HepG2 (cell line): ENCODE results near the gene TUT4. TPM values are rescaled to one million over a fixed set of nuclear protein-coding genes. Genes with fewer than 3 reads are reported as not detected.

Experiments used
- ATAC-seq: fragments of 200-7000 bp; cut with Tn5 transposase; 3 replicates; pipeline ENCODE4 v1.9.1; 2020; ENCODE audit warnings: mild to moderate bottlenecking, moderate library complexity
- BruUV-seq: library from RNA; stranded (reverse); fragments of 400-500 nt; replicated peaks from 2 replicates; lab custom pipeline; 2021; lab: Mats Ljungman, UMichigan
- CTCF ChIA-PET: fragments of 300-600 bp; formaldehyde crosslinking; extraction: SDS; loops from one replicate; lab custom pipeline; 2021; ENCODE audit warnings: low total read pairs, inconsistent platforms, low intra/inter-chr PET ratio; lab: Yijun Ruan, JAX
- POLR2A ChIA-PET: fragments of 350-600 bp; sonication (Branson Sonifier 250); formaldehyde crosslinking; loops from one replicate; lab custom pipeline; 2020; ENCODE audit warnings: antibody characterized with exemption, inconsistent platforms; lab: Yijun Ruan, JAX
- DNase-seq: peaks from one replicate; pipeline ENCODE4 v3.0.0-alpha.2; 2015; ENCODE audit warnings: low spot score
- FAIRE-seq: peaks from 3 replicates; lab custom pipeline; 2011; peaks lifted over from hg19 to GRCh38; lab: Jason Lieb, UNC
- H2AFZ ChIP-seq: one replicate; pipeline ENCODE4 v1.6.1; 2011; ENCODE audit warnings: low read length, inconsistent platforms
- H3K27ac ChIP-seq: fragments of 300-600 bp; 3 replicates; pipeline ENCODE4 v1.8.0; 2011; ENCODE audit warnings: mixed run types, mild to moderate bottlenecking, mixed read lengths, low read length, inconsistent platforms; ENCODE audit not compliant: insufficient read depth; ENCODE audit errors: extremely low read length
- H3K27me3 ChIP-seq, 2 experiments: fragments of 200-600 bp in 1 of 2; 2 replicates in 1 of 2; 3 replicates in 1 of 2; pipeline versions ENCODE4 v1.6.0 to v1.8.0; 2011; ENCODE audit warnings: low read length in 2 of 2, mild to moderate bottlenecking in 2 of 2, moderate library complexity in 2 of 2, inconsistent platforms in 1 of 2; ENCODE audit not compliant: insufficient read depth in 2 of 2, control insufficient read depth in 1 of 2
- H3K36me3 ChIP-seq, 2 experiments: fragments of 200-600 bp in 1 of 2; replicated peaks in 1 of 2; 2 replicates in 1 of 2; 3 replicates in 1 of 2; pipeline versions ENCODE4 v1.5.1 to v1.8.0; 2011; ENCODE audit warnings: low read length in 2 of 2, inconsistent platforms in 1 of 2; ENCODE audit not compliant: insufficient read depth in 2 of 2, control insufficient read depth in 1 of 2
- H3K4me1 ChIP-seq: 2 replicates; pipeline ENCODE4 v1.5.1; 2012; ENCODE audit warnings: low read length, inconsistent platforms; ENCODE audit not compliant: insufficient read depth
- H3K4me2 ChIP-seq: 2 replicates; pipeline ENCODE4 v1.6.0; 2011; ENCODE audit warnings: low read depth, low read length, inconsistent platforms
- H3K4me3 ChIP-seq, 3 experiments: fragments of 200-600 bp in 1 of 3; sonication (generic), shearing (Covaris generic) in 1 of 3; replicated peaks in 1 of 3; 2 replicates each; pipeline ENCODE4 v1.5.1; 2011 to 2016; ENCODE audit warnings: low read length in 3 of 3, inconsistent platforms in 2 of 3, low read depth in 2 of 3, mild to moderate bottlenecking in 2 of 3, control low read depth in 1 of 3, mixed read lengths in 1 of 3; ENCODE audit not compliant: insufficient read depth in 1 of 3
- H3K79me2 ChIP-seq: one replicate; pipeline ENCODE4 v1.6.1; 2011; ENCODE audit warnings: low read length, inconsistent platforms; ENCODE audit not compliant: insufficient read depth
- H3K9ac ChIP-seq: 2 replicates; pipeline ENCODE4 v1.6.0; 2011; ENCODE audit warnings: mild to moderate bottlenecking, low read depth, low read length, inconsistent platforms; ENCODE audit not compliant: insufficient read depth
- H3K9me3 ChIP-seq: 2 replicates; pipeline ENCODE4 v1.5.1; 2012; ENCODE audit warnings: mild to moderate bottlenecking, low read length
- H4K20me1 ChIP-seq: 2 replicates; pipeline ENCODE4 v1.6.0; 2011; ENCODE audit warnings: inconsistent platforms, mild to moderate bottlenecking, low read length, moderate library complexity; ENCODE audit not compliant: insufficient read depth
- ATF1 ChIP-seq: IDR thresholded peaks from 2 replicates; pipeline ENCODE4 v1.6.1; 2016; ENCODE audit warnings: mild to moderate bottlenecking, control low read depth
- DNMT3B ChIP-seq: conservative IDR thresholded peaks from 2 replicates; pipeline ENCODE4 v1.6.1; 2016; ENCODE audit warnings: missing biosample characterization, control low read depth
- MXI1 ChIP-seq: IDR thresholded peaks from 3 replicates; pipeline ENCODE4 v1.6.1; 2012; ENCODE audit warnings: low read depth, low read length, inconsistent platforms, borderline replicate concordance
- NFRKB ChIP-seq: fragments of 450-650 bp; IDR thresholded peaks from 2 replicates; pipeline ENCODE4 v1.6.1; 2017
- NRL ChIP-seq: sonication (generic); formaldehyde crosslinking; IDR thresholded peaks from 2 replicates; pipeline ENCODE4 v1.5.0; 2020; ENCODE audit warnings: missing genetic modification reagents, mild to moderate bottlenecking, moderate library complexity, borderline replicate concordance
- PHF21A ChIP-seq: sonication (generic); formaldehyde crosslinking; IDR thresholded peaks from 2 replicates; pipeline ENCODE4 v1.5.0; 2020; ENCODE audit warnings: mild to moderate bottlenecking, missing genetic modification reagents
- PITX1 ChIP-seq: sonication (generic); formaldehyde crosslinking; IDR thresholded peaks from 2 replicates; pipeline ENCODE4 v1.5.1; 2020; ENCODE audit warnings: mild to moderate bottlenecking, missing genetic modification reagents
- PRDM15 ChIP-seq: sonication (generic); formaldehyde crosslinking; IDR thresholded peaks from 2 replicates; pipeline ENCODE4 v1.4.0; 2020; ENCODE audit warnings: missing genetic modification reagents
- SRSF1 ChIP-seq: fragments of 200-400 bp; formaldehyde crosslinking; optimal IDR thresholded peaks from 2 replicates; pipeline ENCODE3; 2017; ENCODE audit warnings: mild to moderate bottlenecking, low read depth, low read length, moderate library complexity
- TARDBP ChIP-seq: sonication (generic); formaldehyde crosslinking; IDR thresholded peaks from 2 replicates; pipeline ENCODE4 v1.8.0; 2022; ENCODE audit warnings: mild to moderate bottlenecking, missing genetic modification reagents
- ZNF232 ChIP-seq: sonication (generic); formaldehyde crosslinking; IDR thresholded peaks from 2 replicates; pipeline ENCODE4 v1.4.0; 2020; ENCODE audit warnings: missing genetic modification reagents, borderline replicate concordance
- ZNF235 ChIP-seq: sonication (generic); formaldehyde crosslinking; IDR thresholded peaks from 2 replicates; pipeline ENCODE4 v1.8.1; 2023; ENCODE audit warnings: mild to moderate bottlenecking, missing genetic modification reagents, borderline replicate concordance
- WGBS: methylation state at CpG from one replicate; pipeline ENCODE4 v1.1.6; 2017; ENCODE audit warnings: low lambda C conversion rate; 5-methylcytosine and 5-hydroxymethylcytosine counted together
- in situ Hi-C: cut with HindIII; loops from 2 replicates; pipeline ENCODE4 v1.10.0; 2017; ENCODE audit warnings: low pct_unique_long_range_greater_than_20kb; ENCODE audit not compliant: extremely low pct_ligation_motif_present
- intact Hi-C: fragments of 100-400 bp; cut with micrococcal nuclease; formaldehyde crosslinking; loops from one replicate; pipeline ENCODE4 v1.10.0; 2022; ENCODE audit not compliant: unreplicated experiment
- polyA plus RNA-seq, 8 experiments: library from polyadenylated mRNA; depleted of rRNA in 3 of 8; stranded (reverse) in 7 of 8; unstranded in 1 of 8; fragments of >200 nt; fragmentation: Illumina TruSeq in 4 of 8; extraction: Trizol in 4 of 8; gene quantifications; 2 replicates each; pipeline versions ENCODE4 v1.2.1 to v1.2.3, GENCODE V29; 2011 to 2016; ENCODE audit warnings: low read depth in 4 of 8, missing spikeins in 1 of 8, mixed read lengths in 1 of 8; ENCODE audit not compliant: insufficient read depth in 1 of 8
- total RNA-seq, 5 experiments: library from RNA; depleted of rRNA; stranded (reverse); fragments of >200 nt; fragmentation: Illumina TruSeq; extraction: Trizol; gene quantifications; 2 replicates each; pipeline ENCODE4 v1.2.3, GENCODE V29; 2016; ENCODE audit warnings: low read depth in 1 of 5
- TF ChIP-seq, protein P1 (sequence below): sonication (generic); formaldehyde crosslinking; IDR thresholded peaks from 2 replicates; pipeline ENCODE4 v1.5.0; 2020; ENCODE audit warnings: missing genetic modification reagents, mild to moderate bottlenecking, borderline replicate concordance
- TF ChIP-seq, protein P2 (sequence below): sonication (generic); formaldehyde crosslinking; IDR thresholded peaks from 2 replicates; pipeline ENCODE4 v1.4.0; 2020; ENCODE audit warnings: missing genetic modification reagents, low read depth, mild to moderate bottlenecking, borderline replicate concordance

Gene TUT4
- total and polyA plus RNA-seq, 2 of the 13 experiments (the other 11 are each of a cell fraction or from before 2014, with no cell fraction given) = 44.7 to 53.5 TPM

- H3K36me3 ChIP-seq = peaks cover 26 to 71% of the 10 kb centered on the region in 2 experiments
- POLR2A ChIA-PET = no interaction called here
- no peaks in the 10 kb centered on the region for H3K4me1 ChIP-seq
- no peaks in the 10 kb centered on the region for H4K20me1 ChIP-seq
- no peak for DNase-seq
- BruUV-seq = TSS peak; percentile 28
- no peak overlapping the region for H3K27ac ChIP-seq
- H3K9ac ChIP-seq = no peak overlapping the region
- intact Hi-C loops (no loop called here), in situ Hi-C loops (no loop called here)
- H3K9me3 ChIP-seq = no peaks in the 10 kb centered on the region
- no peaks in the 10 kb centered on the region for H3K79me2 ChIP-seq
- H2AFZ ChIP-seq = no peak overlapping the region
- no peak overlapping the region for H3K4me2 ChIP-seq
- CTCF ChIA-PET = no interaction called here
- TF ChIP-seq, protein P1, sequence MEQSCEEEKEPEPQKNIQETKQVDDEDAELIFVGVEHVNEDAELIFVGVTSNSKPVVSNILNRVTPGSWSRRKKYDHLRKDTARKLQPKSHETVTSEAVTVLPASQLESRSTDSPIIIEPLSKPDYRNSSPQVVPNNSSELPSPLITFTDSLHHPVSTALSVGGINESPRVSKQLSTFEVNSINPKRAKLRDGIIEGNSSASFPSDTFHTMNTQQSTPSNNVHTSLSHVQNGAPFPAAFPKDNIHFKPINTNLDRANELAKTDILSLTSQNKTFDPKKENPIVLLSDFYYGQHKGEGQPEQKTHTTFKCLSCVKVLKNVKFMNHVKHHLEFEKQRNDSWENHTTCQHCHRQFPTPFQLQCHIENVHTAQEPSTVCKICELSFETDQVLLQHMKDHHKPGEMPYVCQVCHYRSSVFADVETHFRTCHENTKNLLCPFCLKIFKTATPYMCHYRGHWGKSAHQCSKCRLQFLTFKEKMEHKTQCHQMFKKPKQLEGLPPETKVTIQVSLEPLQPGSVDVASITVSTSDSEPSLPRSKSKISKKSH = no peak
- TF ChIP-seq NRL (CRISPR knock-in tag) = no peak
- no peak for TF ChIP-seq NFRKB
- TF ChIP-seq, all 625 proteins: peak for 0
- 95% methylated on average over 2 of the region's 2 CpGs for WGBS
- no peak for ATAC-seq
- H3K4me3 ChIP-seq = no peak overlapping the region
- FAIRE-seq = no peak
- H3K27me3 ChIP-seq = no peaks in the 10 kb centered on the region
These were observed 136.1 kb downstream of the TUT4 start for GRCh38 chr1:52416811-52417210.

DNA sequence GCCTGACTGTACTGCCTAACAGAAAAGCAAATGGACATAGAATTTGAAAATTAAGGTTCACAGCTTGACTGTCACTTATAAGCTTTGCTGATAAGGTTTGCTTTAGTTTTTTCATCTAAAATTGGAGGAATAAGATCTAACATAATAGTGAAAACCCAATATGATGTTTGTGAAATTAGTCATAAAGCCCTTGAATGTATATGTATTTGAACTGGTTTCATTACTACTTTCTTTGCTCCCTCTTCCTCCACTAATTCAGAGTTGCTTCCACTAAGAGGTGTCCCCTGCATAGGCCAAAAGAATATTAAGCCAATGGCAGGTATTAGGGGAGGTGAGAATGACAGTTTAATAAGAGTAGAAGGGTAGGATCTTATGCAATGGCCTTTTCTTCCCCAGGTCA, 137.9 kb downstream of the TUT4 start:
- no peak for FAIRE-seq
- CTCF ChIA-PET = no interaction called here
- TF ChIP-seq, protein P2, sequence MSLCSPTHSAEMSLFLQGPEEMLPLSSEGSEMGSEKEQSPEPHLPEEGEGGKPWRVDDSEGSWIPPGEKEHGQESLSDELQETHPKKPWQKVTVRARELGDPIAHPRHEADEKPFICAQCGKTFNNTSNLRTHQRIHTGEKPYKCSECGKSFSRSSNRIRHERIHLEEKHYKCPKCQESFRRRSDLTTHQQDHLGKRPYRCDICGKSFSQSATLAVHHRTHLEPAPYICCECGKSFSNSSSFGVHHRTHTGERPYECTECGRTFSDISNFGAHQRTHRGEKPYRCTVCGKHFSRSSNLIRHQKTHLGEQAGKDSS (CRISPR knock-in tag) = no peak
- TF ChIP-seq ZNF235 (CRISPR knock-in tag) (no peak), MXI1 (no peak), DNMT3B (CRISPR knock-in tag) (no peak), PRDM15 (no peak), ATF1 (CRISPR knock-in tag) (no peak), TARDBP (CRISPR knock-in tag) (no peak), ZNF232 (CRISPR knock-in tag) (no peak), SRSF1 (no peak), PHF21A (CRISPR knock-in tag) (no peak), PITX1 (CRISPR knock-in tag) (no peak)

More for the DNA sequence above, 137.9 kb downstream of the TUT4 start:
- Histone ChIP-seq H4K20me1 (no peaks in the 10 kb centered on the region), H3K4me1 (no peaks in the 10 kb centered on the region), H3K79me2 (no peaks in the 10 kb centered on the region), H3K27me3 (no peaks in the 10 kb centered on the region), H3K9ac (no peak overlapping the region), H3K36me3 (peaks cover 32 to 76% of the 10 kb centered on the region in 2 experiments), H3K4me2 (no peak overlapping the region), H3K27ac (no peak overlapping the region), H2AFZ (no peak overlapping the region), H3K4me3 (no peak overlapping the region), H3K9me3 (no peaks in the 10 kb centered on the region)
- BruUV-seq = no TSS peak
- ATAC-seq (no peak), DNase-seq (no peak)
- POLR2A ChIA-PET = interaction anchor here (3.0 kb wide), 1 partner anchor 10 kb away, joined by 12 read pairs; the partner anchor contains the start of genes ORC1 and PRPF38A
- in situ Hi-C loops = no loop called here
- intact Hi-C loops = no loop called here
